GM18951 (cell line): ENCODE data around the gene PRRT2.

Source experiments
- POLR2A ChIP-seq: IDR thresholded peaks from 4 replicates; pipeline ENCODE4 v1.6.1; 2011; ENCODE audit warnings: mild to moderate bottlenecking; ENCODE audit not compliant: insufficient read length, insufficient read depth; ENCODE audit errors: extremely low read depth
- in situ Hi-C: fragments of 300-500 bp; cut with MboI; formaldehyde crosslinking; loops from one replicate; pipeline ENCODE4 v1.12.0; 2022; ENCODE audit warnings: low sequenced_read_pairs, mixed read lengths, inconsistent platforms; ENCODE audit not compliant: unreplicated experiment

PRRT2 gene

GRCh38 chr16:29813644-29814562 lies 1.9 kb downstream of the PRRT2 start:
- TF ChIP-seq POLR2A: no peak
- in situ Hi-C loops: no loop called here

GRCh38 chr16:29814592-29814991 lies 2.6 kb downstream of the PRRT2 start:
- no peak for TF ChIP-seq POLR2A
- in situ Hi-C loops: no loop called here

- in situ Hi-C loops: no loop called here
- TF ChIP-seq POLR2A: no peak
Observed at GRCh38 chr16:29815032-29815721, 3.2 kb downstream of the PRRT2 start.

GRCh38 chr16:29815793-29816693 lies 4.0 kb downstream of the PRRT2 start, which contains the start of gene PAGR1:
Gene PAGR1, plus strand, starts transcription at chr16:29816152. Its CDS starts 374 bp downstream, at chr16:29816526.
- in situ Hi-C loops: no loop called here
- peak; percentile 86 for TF ChIP-seq POLR2A

- in situ Hi-C loops: no loop called here
- no peak for TF ChIP-seq POLR2A
Observed at GRCh38 chr16:29816694-29817441, 4.9 kb downstream of the PRRT2 start.

GRCh38 chr16:29818082-29818481 lies 6.1 kb downstream of the PRRT2 start:
- no peak for TF ChIP-seq POLR2A
- in situ Hi-C loops: no loop called here

GRCh38 chr16:29819506-29819905 lies 7.5 kb downstream of the PRRT2 start:
- in situ Hi-C loops: no loop called here
- no peak for TF ChIP-seq POLR2A

GRCh38 chr16:29820271-29820701 lies 8.3 kb downstream of the PRRT2 start, which contains the start of gene MVP:
Gene MVP, plus strand, starts transcription at chr16:29820462. Its CDS starts 10,088 bp downstream, at chr16:29830550.
- TF ChIP-seq POLR2A: peak; percentile 64
- in situ Hi-C loops: no loop called here

GRCh38 chr16:29820730-29821642 lies 9.0 kb downstream of the PRRT2 start:
- peak; percentile 74 for TF ChIP-seq POLR2A
- in situ Hi-C loops: no loop called here

- no peak for TF ChIP-seq POLR2A
- in situ Hi-C loops: no loop called here
Observed at GRCh38 chr16:29821643-29822115, 9.7 kb downstream of the PRRT2 start.

- TF ChIP-seq POLR2A: no peak
- in situ Hi-C loops: no loop called here
Observed at GRCh38 chr16:29824589-29825144, 12.7 kb downstream of the PRRT2 start.
